ENCODE measurements around the gene PLOD3.
"Not testable (repeated sequence)": the region's sequence is repeated elsewhere in the genome, so short reads cannot be mapped to it uniquely, and the experiment has no call there.

PLOD3 gene

GRCh38 chr7:101217388-101218235 is at the start of gene PLOD3, which contains the start of gene ZNHIT1:
TSS of gene PLOD3 (minus strand) at chr7:101217581. CDS start at chr7:101217274, 307 bp downstream.
TSS of gene ZNHIT1 (plus strand) at chr7:101218165. CDS start at chr7:101218196, 31 bp downstream.
- peak; percentile 96 for DNase-seq

GRCh38 chr7:101265622-101266516 is 48.5 kb upstream of the PLOD3 start:
- DNase-seq = no peak

GRCh38 chr7:101264102-101264706 is 46.8 kb upstream of the PLOD3 start:
- not testable (repeated sequence) for DNase-seq

- DNase-seq = no peak
These were observed 40.9 kb upstream of the PLOD3 start for GRCh38 chr7:101258243-101258731.

- DNase-seq = no peak
These were observed 38.4 kb upstream of the PLOD3 start for GRCh38 chr7:101255796-101256195.

- DNase-seq = not testable (repeated sequence)
These were observed 35.8 kb upstream of the PLOD3 start for GRCh38 chr7:101253199-101253598.

GRCh38 chr7:101251871-101252659 is 34.7 kb upstream of the PLOD3 start:
- peak; percentile 99 for DNase-seq

- DNase-seq = no peak
These were observed 32.9 kb upstream of the PLOD3 start for GRCh38 chr7:101250324-101250723.

GRCh38 chr7:101248276-101248675 is 30.9 kb upstream of the PLOD3 start:
- no peak for DNase-seq

- DNase-seq = no peak
These were observed 27.8 kb upstream of the PLOD3 start for GRCh38 chr7:101245147-101245668.

- peak; percentile 95 for DNase-seq
These were observed 27.2 kb upstream of the PLOD3 start, which contains the start of gene FIS1 for GRCh38 chr7:101244375-101245146. TSS of gene FIS1 (minus strand) at chr7:101245081. CDS start at chr7:101245004, 77 bp downstream.

GRCh38 chr7:101243646-101244374 is 26.4 kb upstream of the PLOD3 start:
- no peak for DNase-seq

GRCh38 chr7:101241443-101242349 is 24.3 kb upstream of the PLOD3 start:
- DNase-seq = no peak

GRCh38 chr7:101241015-101241363 is 23.6 kb upstream of the PLOD3 start:
- no peak for DNase-seq

- no peak for DNase-seq
These were observed 23.0 kb upstream of the PLOD3 start for GRCh38 chr7:101240226-101241014.

GRCh38 chr7:101239951-101240220 is 22.5 kb upstream of the PLOD3 start:
- DNase-seq = no peak

- no peak for DNase-seq
These were observed 22.0 kb upstream of the PLOD3 start for GRCh38 chr7:101239191-101239950.
